ENCODE data around the gene C4orf46. TPM values are rescaled to one million over a fixed set of nuclear protein-coding genes. Genes with fewer than 3 reads are reported as not detected.

Gene C4orf46
- total RNA-seq, 2 experiments from 2014 or later, result 18.1 TPM

Other genes starting within 250 kb of the C4orf46 start
- gene RXFP1, start 150.0 kb downstream of the C4orf46 start, total RNA-seq, result not detected
- gene ETFDH, start 409 bp upstream of the C4orf46 start, total RNA-seq, result 10 to 100 TPM; 39.5 to 46.9 TPM
- 10 to 100 TPM; 72.0 to 78.1 TPM for gene PPID, start 51.5 kb upstream of the C4orf46 start, total RNA-seq
- gene FNIP2, start 97.1 kb upstream of the C4orf46 start, total RNA-seq, result 10 to 100 TPM; 11.6 to 13.0 TPM

Measured in activated CD4-positive, alpha-beta T cell treated with anti-CD3 and anti-CD28 coated beads for 36 hours (primary cell).